GM12878 (cell line): Measurements from ENCODE around the gene PDE7B. TPM values are rescaled to one million over a fixed set of nuclear protein-coding genes. Genes with fewer than 3 reads are reported as not detected.

Experiments used
- ATAC-seq: fragments of 200-7000 bp; cut with Tn5 transposase; 3 replicates; pipeline ENCODE4 v1.9.1; 2020; ENCODE audit warnings: mild to moderate bottlenecking, moderate library complexity
- BruUV-seq: library from RNA; stranded (reverse); fragments of 400-500 nt; replicated peaks from 2 replicates; lab custom pipeline; 2021; lab: Mats Ljungman, UMichigan
- CTCF ChIA-PET: fragments of 300-600 bp; sonication (Branson Sonifier 250); formaldehyde crosslinking; extraction: SDS; loops from one replicate; lab custom pipeline; 2021; ENCODE audit warnings: inconsistent platforms; lab: Yijun Ruan, JAX
- POLR2A ChIA-PET: fragments of 350-600 bp; formaldehyde crosslinking; extraction: SDS; loops from one replicate; lab custom pipeline; 2021; ENCODE audit warnings: inconsistent platforms; lab: Charles Lee
- RAD21 ChIA-PET: fragments of 300-600 bp; sonication (Branson Sonifier 250); formaldehyde crosslinking; loops from one replicate; lab custom pipeline; 2023; ENCODE audit warnings: antibody characterized with exemption; ENCODE audit not compliant: unreplicated experiment; lab: Charles Lee
- SMC1A ChIA-PET: fragments of 300-600 bp; sonication (Branson Sonifier 250); formaldehyde crosslinking; loops from one replicate; lab custom pipeline; 2023; ENCODE audit not compliant: unreplicated experiment, uncharacterized antibody; lab: Charles Lee
- DNase-seq: peaks from one replicate; pipeline ENCODE4 v3.0.0-alpha.2; 2011; ENCODE audit warnings: low read depth, low spot score
- FAIRE-seq: peaks from 3 replicates; lab custom pipeline; 2011; peaks lifted over from hg19 to GRCh38; lab: Jason Lieb, UNC
- H2AFZ ChIP-seq: 2 replicates; pipeline ENCODE4 v1.6.0; 2011; ENCODE audit warnings: low read depth, low read length, control low read depth; ENCODE audit not compliant: control insufficient read depth
- H3K27ac ChIP-seq: 2 replicates; pipeline ENCODE4 v1.5.1; 2011; ENCODE audit warnings: control low read depth; ENCODE audit not compliant: control insufficient read depth, insufficient read depth
- H3K27me3 ChIP-seq, 2 experiments: replicated peaks in 1 of 2; 2 replicates each; pipeline versions ENCODE4 v1.6.0 to v1.6.1; 2011; ENCODE audit warnings: low read length in 1 of 2; ENCODE audit not compliant: control insufficient read depth in 2 of 2, insufficient read depth in 2 of 2
- H3K36me3 ChIP-seq, 2 experiments: 2 replicates each; pipeline ENCODE4 v1.5.1; 2011; ENCODE audit warnings: low read length in 1 of 2; ENCODE audit not compliant: control insufficient read depth in 2 of 2, insufficient read depth in 2 of 2
- H3K4me1 ChIP-seq: 2 replicates; pipeline ENCODE4 v1.6.1; 2011; ENCODE audit warnings: mild to moderate bottlenecking, low read length, moderate library complexity, mixed read lengths; ENCODE audit not compliant: control insufficient read depth, insufficient read depth
- H3K4me2 ChIP-seq: 2 replicates; pipeline ENCODE4 v1.6.0; 2011; ENCODE audit warnings: control low read depth; ENCODE audit not compliant: control insufficient read depth, insufficient read depth
- H3K4me3 ChIP-seq: fragments of 200-600 bp; sonication (generic); 2 replicates; pipeline ENCODE4 v1.5.1; 2016
- H3K79me2 ChIP-seq: 2 replicates; pipeline ENCODE4 v1.6.0; 2011; ENCODE audit warnings: low read length; ENCODE audit not compliant: control insufficient read depth, insufficient read depth
- H3K9ac ChIP-seq: 2 replicates; pipeline ENCODE4 v1.8.0; 2011; ENCODE audit warnings: low read length, control low read depth, mixed read lengths; ENCODE audit not compliant: control insufficient read depth, insufficient read depth
- H3K9me3 ChIP-seq: replicated peaks from 3 replicates; pipeline ENCODE4 v1.5.1; 2011; ENCODE audit warnings: mild to moderate bottlenecking, low read length; ENCODE audit not compliant: control insufficient read depth, insufficient read depth
- H4K20me1 ChIP-seq: 2 replicates; pipeline ENCODE4 v1.6.0; 2011; ENCODE audit not compliant: control insufficient read depth, insufficient read depth
- ATF2 ChIP-seq: IDR thresholded peaks from 2 replicates; pipeline ENCODE4 v1.6.1; 2012; ENCODE audit warnings: low read length, inconsistent platforms
- BACH1 ChIP-seq: fragments of 450-650 bp; IDR thresholded peaks from 2 replicates; pipeline ENCODE4 v1.6.1; 2017; ENCODE audit warnings: mild to moderate bottlenecking, borderline replicate concordance
- CBFB ChIP-seq: IDR thresholded peaks from 2 replicates; pipeline ENCODE4 v1.6.1; 2016; ENCODE audit warnings: antibody characterized with exemption, low read depth
- DPF2 ChIP-seq: fragments of 450-650 bp; IDR thresholded peaks from 2 replicates; pipeline ENCODE4 v1.6.1; 2017; ENCODE audit warnings: mild to moderate bottlenecking
- KAT2A ChIP-seq: conservative IDR thresholded peaks from 2 replicates; pipeline ENCODE4 v1.6.1; 2011; ENCODE audit warnings: low read depth, low read length; ENCODE audit not compliant: control insufficient read depth
- MAX ChIP-seq: IDR thresholded peaks from 2 replicates; pipeline ENCODE4 v1.6.1; 2012; ENCODE audit warnings: low read depth, low read length, improper control_type of control experiment
- NBN ChIP-seq: fragments of 450-650 bp; IDR thresholded peaks from 2 replicates; pipeline ENCODE4 v1.6.1; 2016
- NFXL1 ChIP-seq: fragments of 450-650 bp; IDR thresholded peaks from 2 replicates; pipeline ENCODE4 v1.6.1; 2017; ENCODE audit warnings: antibody characterized with exemption, mild to moderate bottlenecking, borderline replicate concordance
- RCOR1 ChIP-seq: conservative IDR thresholded peaks from 2 replicates; pipeline ENCODE4 v1.6.1; 2012; ENCODE audit warnings: low read depth, low read length, improper control_type of control experiment
- SMAD1 ChIP-seq: fragments of 450-650 bp; IDR thresholded peaks from 2 replicates; pipeline ENCODE4 v1.6.1; 2018; ENCODE audit warnings: mild to moderate bottlenecking, low read depth; ENCODE audit not compliant: partially characterized antibody
- TAF1 ChIP-seq: IDR thresholded peaks from 2 replicates; pipeline ENCODE4 v1.6.1; 2011; ENCODE audit warnings: mild to moderate bottlenecking, low read depth, low read length, borderline replicate concordance
- YY1 ChIP-seq: IDR thresholded peaks from 2 replicates; pipeline ENCODE4 v1.6.1; 2011; ENCODE audit warnings: low read depth, mild to moderate bottlenecking, low read length
- ZNF687 ChIP-seq: fragments of 450-650 bp; IDR thresholded peaks from 2 replicates; pipeline ENCODE4 v1.6.1; 2017; ENCODE audit warnings: mild to moderate bottlenecking, moderate library complexity
- WGBS: methylation state at CpG from one replicate; pipeline ENCODE4 v1.1.6; 2016; ENCODE audit warnings: low lambda C conversion rate; ENCODE audit not compliant: insufficient replicate concordance, insufficient coverage; ENCODE audit errors: missing lambda C conversion rate; 5-methylcytosine and 5-hydroxymethylcytosine counted together
- in situ Hi-C: fragments of 300-500 bp; cut with MboI; formaldehyde crosslinking; loops from 9 replicates; pipeline ENCODE4 v1.14.3; 2018; ENCODE audit warnings: mixed read lengths
- intact Hi-C: fragments of 100-400 bp; cut with micrococcal nuclease; formaldehyde crosslinking; loops from one replicate; pipeline ENCODE4 v1.14.2; 2022; ENCODE audit not compliant: unreplicated experiment
- polyA plus RNA-seq, 11 experiments: library from polyadenylated mRNA; depleted of rRNA in 4 of 11; unstranded in 6 of 11; stranded (reverse) in 5 of 11; fragments of >200 nt; fragmentation: Nextera tagmentation in 4 of 11; fragmentation: Illumina TruSeq in 1 of 11; extraction: Ambion mirVana in 4 of 11; extraction: Trizol in 1 of 11; gene quantifications; 1 replicate in 1 of 11; 2 replicates in 10 of 11; pipeline versions ENCODE4 v1.2.1 to v1.2.3, GENCODE V29; 2011 to 2016; ENCODE audit warnings: inconsistent platforms in 2 of 11, missing spikeins in 2 of 11, low read depth in 1 of 11
- total RNA-seq, 4 experiments: library from RNA; depleted of rRNA in 3 of 4; stranded (reverse); fragments of >200 nt in 3 of 4; fragmentation: Illumina TruSeq in 1 of 4; extraction: Trizol in 1 of 4; gene quantifications; 2 replicates each; pipeline versions ENCODE4 v1.2.1 to v1.2.3, GENCODE V29; 2013 to 2021

PDE7B gene
- total and polyA plus RNA-seq, 10 of the 15 experiments (the other 5 are each of a cell fraction or from before 2014, with no cell fraction given) = not detected

GRCh38 chr6:136191606-136192312, 340.3 kb downstream of the PDE7B start (continued):
- no peak for TF ChIP-seq NFXL1
- TF ChIP-seq MAX = no peak
- TF ChIP-seq NBN = no peak
- TF ChIP-seq RCOR1 = no peak
- TF ChIP-seq ZNF687 = no peak
- TF ChIP-seq, all 136 proteins: peak for 0

GRCh38 chr6:136192902-136193301, 341.4 kb downstream of the PDE7B start:
- intact Hi-C loops = no loop called here
- FAIRE-seq (no peak), ATAC-seq (no peak), DNase-seq (no peak)
- no peak overlapping the region for H3K9ac ChIP-seq
- TF ChIP-seq TAF1 (no peak), KAT2A (no peak), BACH1 (no peak), YY1 (no peak), CBFB (no peak), RCOR1 (no peak), ATF2 (no peak), DPF2 (no peak), SMAD1 (no peak)
- H3K79me2 ChIP-seq = no peaks in the 10 kb centered on the region
- H4K20me1 ChIP-seq = no peaks in the 10 kb centered on the region
- H3K4me1 ChIP-seq = no peaks in the 10 kb centered on the region
- no TSS peak for BruUV-seq
- CTCF ChIA-PET = interaction anchor here (1.3 kb wide), 1 partner anchor 10 kb away, joined by 3 read pairs; no protein-coding TSS in a partner anchor
- POLR2A ChIA-PET = no interaction called here
- H3K4me3 ChIP-seq = no peak overlapping the region
- SMC1A ChIA-PET = interaction anchor here (0.6 kb wide), 1 partner anchor 1880 kb away, joined by 3 read pairs; no protein-coding TSS in a partner anchor
- no peaks in the 10 kb centered on the region; a peak in 1 of 4 replicates for H3K27me3 ChIP-seq
- H3K9me3 ChIP-seq = no peaks in the 10 kb centered on the region
- H3K27ac ChIP-seq = no peak overlapping the region
- H3K4me2 ChIP-seq = no peak overlapping the region
- RAD21 ChIA-PET = no interaction called here
- in situ Hi-C loops = no loop called here
- H2AFZ ChIP-seq = no peak overlapping the region
- 65% methylated on average over 6 of the region's 6 CpGs for WGBS
- H3K36me3 ChIP-seq = no peaks in the 10 kb centered on the region
